IMR-90 (cell line): ENCODE results near the gene MET. TPM values are rescaled to one million over a fixed set of nuclear protein-coding genes. Genes with fewer than 3 reads are reported as not detected.

Experiments
- ATAC-seq: fragments of 200-7000 bp; cut with Tn5 transposase; 2 replicates; pipeline ENCODE4 v1.9.1; 2020; ENCODE audit warnings: low read depth, mild to moderate bottlenecking, moderate library complexity
- BruUV-seq: library from RNA; stranded (reverse); fragments of 400-500 nt; replicated peaks from 2 replicates; lab custom pipeline; 2021; lab: Mats Ljungman, UMichigan
- CTCF ChIA-PET: fragments of 300-600 bp; formaldehyde crosslinking; extraction: SDS; loops from one replicate; lab custom pipeline; 2021; ENCODE audit warnings: antibody characterized with exemption; lab: Yijun Ruan, JAX
- POLR2A ChIA-PET: fragments of 300-600 bp; sonication (Branson Sonifier 250); formaldehyde crosslinking; loops from one replicate; lab custom pipeline; 2022; ENCODE audit warnings: antibody characterized with exemption; ENCODE audit not compliant: unreplicated experiment; lab: Charles Lee
- DNase-seq: peaks from one replicate; pipeline ENCODE4 v3.0.0; 2013
- H2AFZ ChIP-seq: replicated peaks from 2 replicates; pipeline ENCODE3; 2013; ENCODE audit warnings: low read length, mild to moderate bottlenecking; ENCODE audit not compliant: poor library complexity
- H2AK5ac ChIP-seq: 2 replicates; pipeline ENCODE4 v1.6.1; 2013; ENCODE audit warnings: low read depth, low read length, inconsistent platforms
- H2AK9ac ChIP-seq: replicated peaks from 2 replicates; pipeline ENCODE3; 2013; ENCODE audit warnings: mild to moderate bottlenecking, low read depth, low read length, moderate library complexity; ENCODE audit not compliant: poor library complexity
- H2BK120ac ChIP-seq: 2 replicates; pipeline ENCODE4 v1.6.1; 2013; ENCODE audit warnings: low read depth, low read length, inconsistent platforms
- H2BK15ac ChIP-seq: 3 replicates; pipeline ENCODE4 v1.6.1; 2013; ENCODE audit warnings: low read depth, low read length, inconsistent platforms
- H2BK20ac ChIP-seq: 2 replicates; pipeline ENCODE4 v1.6.1; 2013; ENCODE audit warnings: low read depth, mild to moderate bottlenecking, inconsistent platforms, low read length, moderate library complexity
- H2BK5ac ChIP-seq: 2 replicates; pipeline ENCODE4 v1.6.1; 2013; ENCODE audit warnings: mild to moderate bottlenecking, low read depth, low read length, inconsistent platforms; ENCODE audit not compliant: poor library complexity, severe bottlenecking
- H3K14ac ChIP-seq: replicated peaks from 2 replicates; pipeline ENCODE4 v1.6.1; 2013; ENCODE audit warnings: low read depth, low read length, inconsistent platforms
- H3K18ac ChIP-seq: 2 replicates; pipeline ENCODE4 v1.6.1; 2013; ENCODE audit warnings: low read depth, low read length, control low read depth
- H3K23ac ChIP-seq: 2 replicates; pipeline ENCODE4 v1.6.1; 2013; ENCODE audit warnings: low read depth, low read length, inconsistent platforms
- H3K27ac ChIP-seq: 2 replicates; pipeline ENCODE4 v1.5.1; 2013; ENCODE audit warnings: mild to moderate bottlenecking, control low read depth, low read length; ENCODE audit not compliant: insufficient read depth
- H3K27me3 ChIP-seq: 2 replicates; pipeline ENCODE4 v1.6.1; 2013; ENCODE audit warnings: low read length; ENCODE audit not compliant: control insufficient read depth, insufficient read depth
- H3K36me3 ChIP-seq: 2 replicates; pipeline ENCODE4 v1.6.1; 2013; ENCODE audit warnings: low read length, mixed read lengths; ENCODE audit not compliant: control insufficient read depth, insufficient read depth
- H3K4ac ChIP-seq: 2 replicates; pipeline ENCODE4 v1.6.1; 2013; ENCODE audit warnings: low read depth, low read length, inconsistent platforms
- H3K4me1 ChIP-seq: 2 replicates; pipeline ENCODE4 v1.6.1; 2013; ENCODE audit warnings: low read length, mixed read lengths; ENCODE audit not compliant: control insufficient read depth, insufficient read depth
- H3K4me2 ChIP-seq: 2 replicates; pipeline ENCODE4 v1.6.1; 2013; ENCODE audit warnings: low read depth, mild to moderate bottlenecking, control low read depth, low read length, moderate library complexity
- H3K4me3 ChIP-seq: 2 replicates; pipeline ENCODE4 v1.5.1; 2013; ENCODE audit warnings: low read depth, mild to moderate bottlenecking, control low read depth, low read length, moderate library complexity; ENCODE audit not compliant: insufficient read depth
- H3K56ac ChIP-seq: 2 replicates; pipeline ENCODE4 v1.6.1; 2013; ENCODE audit warnings: low read length, inconsistent platforms; ENCODE audit not compliant: insufficient read depth; ENCODE audit errors: extremely low read depth
- H3K79me1 ChIP-seq, 2 experiments: 2 replicates each; pipeline ENCODE4 v1.6.1; 2013; ENCODE audit warnings: low read length in 2 of 2, inconsistent platforms in 1 of 2, low read depth in 1 of 2
- H3K9ac ChIP-seq: 2 replicates; pipeline ENCODE4 v1.6.1; 2013; ENCODE audit warnings: low read depth, low read length, control low read depth
- H3K9me1 ChIP-seq: 2 replicates; pipeline ENCODE4 v1.6.1; 2013; ENCODE audit warnings: low read length, inconsistent platforms; ENCODE audit not compliant: insufficient read depth
- H3K9me3 ChIP-seq: 2 replicates; pipeline ENCODE4 v1.6.1; 2013; ENCODE audit warnings: low read length; ENCODE audit not compliant: control insufficient read depth, insufficient read depth
- H4K20me1 ChIP-seq: 2 replicates; pipeline ENCODE4 v1.6.1; 2013; ENCODE audit warnings: low read length, inconsistent platforms; ENCODE audit not compliant: insufficient read depth
- H4K5ac ChIP-seq: 2 replicates; pipeline ENCODE4 v1.6.1; 2013; ENCODE audit warnings: mild to moderate bottlenecking, low read depth, low read length, control low read depth
- H4K8ac ChIP-seq, 2 experiments: 2 replicates each; pipeline ENCODE4 v1.6.1; 2013; ENCODE audit warnings: low read depth in 2 of 2, low read length in 2 of 2, control low read depth in 1 of 2, inconsistent platforms in 1 of 2
- H4K91ac ChIP-seq: 2 replicates; pipeline ENCODE4 v1.6.1; 2013; ENCODE audit warnings: low read depth, low read length, inconsistent platforms; ENCODE audit not compliant: insufficient read depth
- BHLHE40 ChIP-seq: fragments of 150-350 bp; IDR thresholded peaks from 2 replicates; pipeline ENCODE4 v1.6.1; 2016; ENCODE audit warnings: mild to moderate bottlenecking, low read depth, low read length
- CEBPB ChIP-seq: IDR thresholded peaks from 2 replicates; pipeline ENCODE4 v1.6.1; 2012; ENCODE audit warnings: low read depth, low read length, improper control_type of control experiment
- CHD1 ChIP-seq: IDR thresholded peaks from 2 replicates; pipeline ENCODE4 v1.6.1; 2012; ENCODE audit warnings: low read depth, low read length, improper control_type of control experiment
- CTCF ChIP-seq: conservative IDR thresholded peaks from 2 replicates; pipeline ENCODE4 v1.5.1; 2012; ENCODE audit warnings: mild to moderate bottlenecking, low read depth, low read length, improper control_type of control experiment
- ELK1 ChIP-seq: fragments of 150-350 bp; IDR thresholded peaks from 2 replicates; pipeline ENCODE4 v1.6.1; 2016; ENCODE audit warnings: low read depth, mild to moderate bottlenecking, low read length, moderate library complexity, borderline replicate concordance
- FOS ChIP-seq: fragments of 150-350 bp; IDR thresholded peaks from 2 replicates; pipeline ENCODE4 v1.6.1; 2016; ENCODE audit warnings: low read depth, low read length
- MAFK ChIP-seq: IDR thresholded peaks from 2 replicates; pipeline ENCODE4 v1.6.1; 2012; ENCODE audit warnings: low read depth, low read length, improper control_type of control experiment
- MAZ ChIP-seq: IDR thresholded peaks from 2 replicates; pipeline ENCODE4 v1.6.1; 2012; ENCODE audit warnings: low read depth, mild to moderate bottlenecking, low read length, improper control_type of control experiment, moderate library complexity, borderline replicate concordance
- MXI1 ChIP-seq: IDR thresholded peaks from 2 replicates; pipeline ENCODE4 v1.6.1; 2012; ENCODE audit warnings: low read depth, mild to moderate bottlenecking, low read length, moderate library complexity, borderline replicate concordance
- NFE2L2 ChIP-seq: fragments of 150-350 bp; IDR thresholded peaks from 2 replicates; pipeline ENCODE4 v1.6.1; 2016; ENCODE audit warnings: low read depth, mild to moderate bottlenecking, low read length
- POLR2A ChIP-seq: IDR thresholded peaks from 2 replicates; pipeline ENCODE4 v1.6.1; 2012; ENCODE audit warnings: mild to moderate bottlenecking, low read depth, low read length
- RAD21 ChIP-seq: IDR thresholded peaks from 2 replicates; pipeline ENCODE4 v1.6.1; 2012; ENCODE audit warnings: low read length, improper control_type of control experiment
- RCOR1 ChIP-seq: IDR thresholded peaks from 2 replicates; pipeline ENCODE4 v1.6.1; 2012; ENCODE audit warnings: mild to moderate bottlenecking, low read length, improper control_type of control experiment; ENCODE audit not compliant: insufficient replicate concordance
- RFX5 ChIP-seq: IDR thresholded peaks from 2 replicates; pipeline ENCODE4 v1.8.0; 2012; ENCODE audit warnings: low read depth, mild to moderate bottlenecking, low read length, moderate library complexity
- SMC3 ChIP-seq: fragments of 150-350 bp; IDR thresholded peaks from 2 replicates; pipeline ENCODE4 v1.6.1; 2016; ENCODE audit warnings: low read depth, mild to moderate bottlenecking, antibody characterized with exemption, low read length, moderate library complexity
- USF2 ChIP-seq: fragments of 150-350 bp; IDR thresholded peaks from 2 replicates; pipeline ENCODE4 v1.6.1; 2017; ENCODE audit warnings: mild to moderate bottlenecking, antibody characterized with exemption, low read length, low read depth
- WGBS, 2 experiments: methylation state at CpG; one replicate each; pipeline versions ENCODE4 v1.1.5 to v1.1.7; 2013; ENCODE audit warnings: missing lambda C conversion rate in 2 of 2; ENCODE audit not compliant: insufficient read length in 1 of 2; ENCODE audit errors: extremely low coverage in 2 of 2; 5-methylcytosine and 5-hydroxymethylcytosine counted together
- dilution Hi-C: fragments of 300-500 bp; cut with HindIII; formaldehyde crosslinking; loops from one replicate; pipeline ENCODE4 v1.14.3; 2018; ENCODE audit warnings: low sequenced_read_pairs; ENCODE audit not compliant: unreplicated experiment
- in situ Hi-C: fragments of 300-500 bp; cut with MboI; formaldehyde crosslinking; loops from 3 replicates; pipeline ENCODE4 v1.14.3; 2019; ENCODE audit warnings: low sequenced_read_pairs, inconsistent platforms, mixed read lengths
- intact Hi-C: fragments of 100-400 bp; cut with micrococcal nuclease; formaldehyde crosslinking; loops from 2 replicates; pipeline ENCODE4 v1.10.0; 2022
- polyA plus RNA-seq, 3 experiments: library from polyadenylated mRNA; depleted of rRNA; stranded (reverse); fragments of >200 nt; gene quantifications; 2 replicates each; pipeline ENCODE4 v1.2.3, GENCODE V29; 2012; ENCODE audit warnings: low replicate concordance in 1 of 3
- total RNA-seq: library from RNA; depleted of rRNA; stranded (reverse); fragments of >200 nt; gene quantifications from 2 replicates; pipeline ENCODE4 v1.2.3, GENCODE V29; 2012

MET gene
- total and polyA plus RNA-seq, 2 of the 4 experiments (the other 2 are of a cell fraction): 15.0 to 84.6 TPM

- intact Hi-C loops (no loop called here), dilution Hi-C loops (no loop called here), in situ Hi-C loops (no loop called here)
- Histone ChIP-seq H2BK5ac (no peak overlapping the region), H3K4me1 (peaks cover 5% of the 10 kb centered on the region), H3K9ac (no peak overlapping the region), H3K4me3 (no peak overlapping the region), H3K9me3 (no peaks in the 10 kb centered on the region), H2BK120ac (no peak overlapping the region), H2BK20ac (no peak overlapping the region), H2AK9ac (no peak overlapping the region), H3K27ac (no peak overlapping the region), H3K9me1 (peaks cover 3% of the 10 kb centered on the region; the same call in 1 of the 2 replicates), H3K27me3 (no peaks in the 10 kb centered on the region), H4K20me1 (no peaks in the 10 kb centered on the region), H3K79me1 (peaks cover 30 to 33% of the 10 kb centered on the region in 2 experiments; a peak in 3 of 4 replicates), H3K4me2 (no peak overlapping the region), H3K56ac (no peak overlapping the region), H4K8ac (no peak overlapping the region), H2BK15ac (no peak overlapping the region), H3K23ac (no peak overlapping the region), H2AFZ (no peak overlapping the region), H3K18ac (no peak overlapping the region), H4K91ac (no peak overlapping the region), H2AK5ac (no peak overlapping the region), H3K4ac (no peak overlapping the region), H4K5ac (no peak overlapping the region), H3K36me3 (no peaks in the 10 kb centered on the region), H3K14ac (no peak overlapping the region)
- no TSS peak for BruUV-seq
- TF ChIP-seq CTCF (no peak), RFX5 (no peak), MAFK (no peak), FOS (no peak), SMC3 (no peak), BHLHE40 (no peak), CEBPB (no peak), MXI1 (no peak), CHD1 (no peak), NFE2L2 (no peak), USF2 (no peak), MAZ (no peak), RCOR1 (no peak), RAD21 (no peak), ELK1 (no peak), POLR2A (no peak)
- ChIA-PET POLR2A (interaction anchor here (1.5 kb wide), 1 partner anchor 12 kb away, joined by 3 read pairs; no protein-coding TSS in a partner anchor), CTCF (no interaction called here)
- ATAC-seq (no peak), DNase-seq (no peak)
- no CpG with 5 or more reads among the region's 6 CpGs for WGBS, 2 experiments
These were observed 3.9 kb downstream of the MET start for GRCh38 chr7:116675812-116676355.
